ENCODE measurements around the gene TSC2. TPM values are rescaled to one million over a fixed set of nuclear protein-coding genes. Genes with fewer than 3 reads are reported as not detected.

TSC2 gene
- total and polyA plus RNA-seq, 9 of the 15 experiments (the other 6 are each of a cell fraction or from before 2014, with no cell fraction given), result 1.3 to 68.1 (median 16.6) TPM

DNA sequence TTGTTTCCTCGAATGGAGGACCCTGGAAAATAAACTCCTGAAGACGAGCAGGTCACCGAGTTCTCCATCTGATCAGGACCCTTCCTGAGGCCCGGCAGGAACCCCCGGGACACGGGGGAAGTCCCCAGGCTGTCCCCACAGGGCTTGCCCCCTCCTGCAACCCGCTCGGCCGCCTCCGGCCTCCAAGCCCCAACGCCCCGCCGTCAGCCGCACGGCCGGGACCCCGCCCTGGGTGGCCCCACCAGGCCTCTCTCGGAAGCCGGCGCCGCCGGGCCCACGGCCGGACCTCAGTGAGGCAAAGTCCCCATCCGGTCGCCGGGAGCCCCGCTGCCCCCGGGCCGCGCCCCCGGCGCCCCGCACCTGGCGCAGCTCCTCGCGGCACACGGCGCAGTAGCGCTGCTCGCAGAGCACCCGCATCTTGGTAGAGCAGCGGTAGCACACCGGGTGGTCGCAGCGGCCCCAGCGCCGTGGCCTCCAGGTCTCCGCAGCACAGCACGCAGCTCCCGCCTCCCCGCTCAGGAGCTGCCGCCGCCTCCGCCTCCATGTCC, 38.5 kb upstream of the TSC2 start (continued):
- TF ChIP-seq, protein P1, sequence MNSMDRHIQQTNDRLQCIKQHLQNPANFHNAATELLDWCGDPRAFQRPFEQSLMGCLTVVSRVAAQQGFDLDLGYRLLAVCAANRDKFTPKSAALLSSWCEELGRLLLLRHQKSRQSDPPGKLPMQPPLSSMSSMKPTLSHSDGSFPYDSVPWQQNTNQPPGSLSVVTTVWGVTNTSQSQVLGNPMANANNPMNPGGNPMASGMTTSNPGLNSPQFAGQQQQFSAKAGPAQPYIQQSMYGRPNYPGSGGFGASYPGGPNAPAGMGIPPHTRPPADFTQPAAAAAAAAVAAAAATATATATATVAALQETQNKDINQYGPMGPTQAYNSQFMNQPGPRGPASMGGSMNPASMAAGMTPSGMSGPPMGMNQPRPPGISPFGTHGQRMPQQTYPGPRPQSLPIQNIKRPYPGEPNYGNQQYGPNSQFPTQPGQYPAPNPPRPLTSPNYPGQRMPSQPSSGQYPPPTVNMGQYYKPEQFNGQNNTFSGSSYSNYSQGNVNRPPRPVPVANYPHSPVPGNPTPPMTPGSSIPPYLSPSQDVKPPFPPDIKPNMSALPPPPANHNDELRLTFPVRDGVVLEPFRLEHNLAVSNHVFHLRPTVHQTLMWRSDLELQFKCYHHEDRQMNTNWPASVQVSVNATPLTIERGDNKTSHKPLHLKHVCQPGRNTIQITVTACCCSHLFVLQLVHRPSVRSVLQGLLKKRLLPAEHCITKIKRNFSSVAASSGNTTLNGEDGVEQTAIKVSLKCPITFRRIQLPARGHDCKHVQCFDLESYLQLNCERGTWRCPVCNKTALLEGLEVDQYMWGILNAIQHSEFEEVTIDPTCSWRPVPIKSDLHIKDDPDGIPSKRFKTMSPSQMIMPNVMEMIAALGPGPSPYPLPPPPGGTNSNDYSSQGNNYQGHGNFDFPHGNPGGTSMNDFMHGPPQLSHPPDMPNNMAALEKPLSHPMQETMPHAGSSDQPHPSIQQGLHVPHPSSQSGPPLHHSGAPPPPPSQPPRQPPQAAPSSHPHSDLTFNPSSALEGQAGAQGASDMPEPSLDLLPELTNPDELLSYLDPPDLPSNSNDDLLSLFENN (IDR thresholded peaks at IDR 0.05; ENCODE audit: low read depth in 2 of 2, low read length in 2 of 2), result no peak
- peak; percentile 68 for TF ChIP-seq L3MBTL2 (IDR thresholded peaks at IDR 0.05)
- no peak for TF ChIP-seq GATA2 (CRISPR knock-in tag; IDR thresholded peaks at IDR 0.05)
- no peak for TF ChIP-seq NFIC (IDR thresholded peaks at IDR 0.05)
- no peak for TF ChIP-seq NUFIP1 (IDR thresholded peaks at IDR 0.05; ENCODE audit: partially characterized antibody)
- TF ChIP-seq FOSL1 (tag; conservative IDR thresholded peaks at IDR 0.05), result no peak
- TF ChIP-seq EP300 (IDR thresholded peaks at IDR 0.05; ENCODE audit: low read length), result no peak
- TF ChIP-seq CBX8 (IDR thresholded peaks at IDR 0.05; ENCODE audit: borderline replicate concordance, extremely low read depth, low read depth, low read length, poor library complexity, severe bottlenecking), result no peak
- TF ChIP-seq, protein P2, sequence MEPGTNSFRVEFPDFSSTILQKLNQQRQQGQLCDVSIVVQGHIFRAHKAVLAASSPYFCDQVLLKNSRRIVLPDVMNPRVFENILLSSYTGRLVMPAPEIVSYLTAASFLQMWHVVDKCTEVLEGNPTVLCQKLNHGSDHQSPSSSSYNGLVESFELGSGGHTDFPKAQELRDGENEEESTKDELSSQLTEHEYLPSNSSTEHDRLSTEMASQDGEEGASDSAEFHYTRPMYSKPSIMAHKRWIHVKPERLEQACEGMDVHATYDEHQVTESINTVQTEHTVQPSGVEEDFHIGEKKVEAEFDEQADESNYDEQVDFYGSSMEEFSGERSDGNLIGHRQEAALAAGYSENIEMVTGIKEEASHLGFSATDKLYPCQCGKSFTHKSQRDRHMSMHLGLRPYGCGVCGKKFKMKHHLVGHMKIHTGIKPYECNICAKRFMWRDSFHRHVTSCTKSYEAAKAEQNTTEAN (CRISPR knock-in tag; IDR thresholded peaks at IDR 0.05), result 0 out of 2 replicates have a peak, but pooled peaks have one; percentile 2
- no peak for TF ChIP-seq NR1H2 (CRISPR knock-in tag; IDR thresholded peaks at IDR 0.05)
- TF ChIP-seq ASH1L (IDR thresholded peaks at IDR 0.05; ENCODE audit: borderline replicate concordance, low read depth, partially characterized antibody), result no peak
- no peak for TF ChIP-seq HNRNPH1 (optimal IDR thresholded peaks at IDR 0.05; ENCODE audit: low read depth, low read length)
- TF ChIP-seq STAT5B (CRISPR knock-in tag; IDR thresholded peaks at IDR 0.05), result no peak
- TF ChIP-seq, protein P3, sequence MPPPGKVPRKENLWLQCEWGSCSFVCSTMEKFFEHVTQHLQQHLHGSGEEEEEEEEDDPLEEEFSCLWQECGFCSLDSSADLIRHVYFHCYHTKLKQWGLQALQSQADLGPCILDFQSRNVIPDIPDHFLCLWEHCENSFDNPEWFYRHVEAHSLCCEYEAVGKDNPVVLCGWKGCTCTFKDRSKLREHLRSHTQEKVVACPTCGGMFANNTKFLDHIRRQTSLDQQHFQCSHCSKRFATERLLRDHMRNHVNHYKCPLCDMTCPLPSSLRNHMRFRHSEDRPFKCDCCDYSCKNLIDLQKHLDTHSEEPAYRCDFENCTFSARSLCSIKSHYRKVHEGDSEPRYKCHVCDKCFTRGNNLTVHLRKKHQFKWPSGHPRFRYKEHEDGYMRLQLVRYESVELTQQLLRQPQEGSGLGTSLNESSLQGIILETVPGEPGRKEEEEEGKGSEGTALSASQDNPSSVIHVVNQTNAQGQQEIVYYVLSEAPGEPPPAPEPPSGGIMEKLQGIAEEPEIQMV (tag; conservative IDR thresholded peaks at IDR 0.05; ENCODE audit: low read depth), result no peak
- no peak for TF ChIP-seq ZNF445 (CRISPR knock-in tag; IDR thresholded peaks at IDR 0.05; ENCODE audit: low read depth)
- no peak for TF ChIP-seq MCM7 (IDR thresholded peaks at IDR 0.05)
- TF ChIP-seq CBX2 (IDR thresholded peaks at IDR 0.05; ENCODE audit: insufficient read depth, low read length, poor library complexity, severe bottlenecking), result no peak
- TF ChIP-seq, protein P4, sequence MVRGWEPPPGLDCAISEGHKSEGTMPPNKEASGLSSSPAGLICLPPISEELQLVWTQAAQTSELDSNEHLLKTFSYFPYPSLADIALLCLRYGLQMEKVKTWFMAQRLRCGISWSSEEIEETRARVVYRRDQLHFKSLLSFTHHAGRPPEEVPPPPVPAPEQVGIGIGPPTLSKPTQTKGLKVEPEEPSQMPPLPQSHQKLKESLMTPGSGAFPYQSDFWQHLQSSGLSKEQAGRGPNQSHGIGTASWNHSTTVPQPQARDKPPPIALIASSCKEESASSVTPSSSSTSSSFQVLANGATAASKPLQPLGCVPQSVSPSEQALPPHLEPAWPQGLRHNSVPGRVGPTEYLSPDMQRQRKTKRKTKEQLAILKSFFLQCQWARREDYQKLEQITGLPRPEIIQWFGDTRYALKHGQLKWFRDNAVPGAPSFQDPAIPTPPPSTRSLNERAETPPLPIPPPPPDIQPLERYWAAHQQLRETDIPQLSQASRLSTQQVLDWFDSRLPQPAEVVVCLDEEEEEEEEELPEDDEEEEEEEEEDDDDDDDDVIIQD (CRISPR knock-in tag; IDR thresholded peaks at IDR 0.05), result no peak
- no peak for TF ChIP-seq TCF7L2 (IDR thresholded peaks at IDR 0.05; ENCODE audit: low read depth, low read length)
- no peak for TF ChIP-seq ZNF165 (CRISPR knock-in tag; IDR thresholded peaks at IDR 0.05; ENCODE audit: borderline replicate concordance)

All from K562 (cell line).